ENCODE results near the gene ZNF839.

ZNF839 gene

GRCh38 chr14:102353126-102353619, 33.6 kb downstream of the ZNF839 start:
- CTCF ChIA-PET: interaction anchor here (1.2 kb wide), 1 partner anchor 18 kb away, joined by 3 read pairs; no protein-coding TSS in a partner anchor
- TF ChIP-seq, protein P1, sequence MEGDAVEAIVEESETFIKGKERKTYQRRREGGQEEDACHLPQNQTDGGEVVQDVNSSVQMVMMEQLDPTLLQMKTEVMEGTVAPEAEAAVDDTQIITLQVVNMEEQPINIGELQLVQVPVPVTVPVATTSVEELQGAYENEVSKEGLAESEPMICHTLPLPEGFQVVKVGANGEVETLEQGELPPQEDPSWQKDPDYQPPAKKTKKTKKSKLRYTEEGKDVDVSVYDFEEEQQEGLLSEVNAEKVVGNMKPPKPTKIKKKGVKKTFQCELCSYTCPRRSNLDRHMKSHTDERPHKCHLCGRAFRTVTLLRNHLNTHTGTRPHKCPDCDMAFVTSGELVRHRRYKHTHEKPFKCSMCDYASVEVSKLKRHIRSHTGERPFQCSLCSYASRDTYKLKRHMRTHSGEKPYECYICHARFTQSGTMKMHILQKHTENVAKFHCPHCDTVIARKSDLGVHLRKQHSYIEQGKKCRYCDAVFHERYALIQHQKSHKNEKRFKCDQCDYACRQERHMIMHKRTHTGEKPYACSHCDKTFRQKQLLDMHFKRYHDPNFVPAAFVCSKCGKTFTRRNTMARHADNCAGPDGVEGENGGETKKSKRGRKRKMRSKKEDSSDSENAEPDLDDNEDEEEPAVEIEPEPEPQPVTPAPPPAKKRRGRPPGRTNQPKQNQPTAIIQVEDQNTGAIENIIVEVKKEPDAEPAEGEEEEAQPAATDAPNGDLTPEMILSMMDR (IDR thresholded peaks at IDR 0.05; ENCODE audit: control extremely low read depth, extremely low read depth, low read depth, missing control alignments): no peak
- POLR2A ChIA-PET: no interaction called here
- DNase-seq (ENCODE audit: extremely low spot score): no peak

DNA sequence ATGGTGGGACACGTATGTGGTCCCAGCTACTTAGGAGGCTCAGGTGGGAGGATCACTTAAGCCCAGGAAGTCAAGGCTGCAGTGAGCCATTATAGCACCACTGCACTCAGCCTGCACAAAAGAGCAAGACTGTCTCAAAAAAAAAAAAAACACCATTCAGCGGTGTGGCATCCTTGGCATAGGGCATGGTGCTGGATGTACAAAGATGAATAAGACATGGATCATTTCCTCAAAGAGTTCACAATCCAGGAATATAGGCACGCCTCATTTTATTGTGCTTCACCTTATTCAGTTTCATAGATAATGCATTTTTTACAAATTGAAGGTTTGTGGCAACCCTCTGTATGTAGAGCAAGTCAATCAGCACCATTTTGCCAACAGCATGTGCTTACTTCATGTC, 36.7 kb downstream of the ZNF839 start:
- DNase-seq (ENCODE audit: extremely low spot score): no peak
- TF ChIP-seq, protein P1 (IDR thresholded peaks at IDR 0.05; ENCODE audit: control extremely low read depth, extremely low read depth, low read depth, missing control alignments): no peak
- CTCF ChIA-PET: interaction anchor here (0.8 to 1.4 kb wide), 2 partner anchors 8 to 41 kb away, joined by 3 read pairs; no protein-coding TSS in a partner anchor
- POLR2A ChIA-PET: no interaction called here

- DNase-seq (ENCODE audit: extremely low spot score): no peak
- ChIA-PET CTCF (interaction anchor here (1.7 to 2.8 kb wide), 2 partner anchors 16 to 45 kb away, joined by 5 to 8 read pairs; no protein-coding TSS in a partner anchor), POLR2A (no interaction called here)
- TF ChIP-seq, protein P1 (IDR thresholded peaks at IDR 0.05; ENCODE audit: control extremely low read depth, extremely low read depth, low read depth, missing control alignments): no peak
These were observed 39.8 kb downstream of the ZNF839 start for GRCh38 chr14:102359341-102359740.

- TF ChIP-seq, protein P1 (IDR thresholded peaks at IDR 0.05; ENCODE audit: control extremely low read depth, extremely low read depth, low read depth, missing control alignments): no peak
- no peak for DNase-seq (ENCODE audit: extremely low spot score)
- CTCF ChIA-PET: interaction anchor here (1.2 to 2.8 kb wide), 3 partner anchors 12 to 46 kb away, joined by 3 to 8 read pairs (median 5); no protein-coding TSS in a partner anchor
These were observed 40.8 kb downstream of the ZNF839 start for GRCh38 chr14:102360388-102360787.

GRCh38 chr14:102362084-102362483, 42.5 kb downstream of the ZNF839 start:
- DNase-seq (ENCODE audit: extremely low spot score): peak; percentile 64
- ChIA-PET CTCF (interaction anchor here (1.0 to 2.8 kb wide), 4 partner anchors 44 to 222 kb away, joined by 3 to 8 read pairs (median 3); partner anchors contain the start of gene WDR20), POLR2A (interaction anchor here (0.5 to 0.6 kb wide), 2 partner anchors 24 to 725 kb away, joined by 3 read pairs; no protein-coding TSS in a partner anchor)
- TF ChIP-seq, protein P1 (IDR thresholded peaks at IDR 0.05; ENCODE audit: control extremely low read depth, extremely low read depth, low read depth, missing control alignments): no peak

More at GRCh38 chr14:102360388-102360787, 40.8 kb downstream of the ZNF839 start:
- POLR2A ChIA-PET: interaction anchor here (0.6 kb wide), 1 partner anchor 551 kb away, joined by 3 read pairs; no protein-coding TSS in a partner anchor

- POLR2A ChIA-PET: interaction anchor here (0.5 to 0.7 kb wide), 2 partner anchors 24 to 538 kb away, joined by 3 read pairs; no protein-coding TSS in a partner anchor
- CTCF ChIA-PET: interaction anchor here (1.0 to 1.3 kb wide), 3 partner anchors 44 to 223 kb away, joined by 3 read pairs; partner anchors contain the start of gene WDR20
- peak; percentile 97 for DNase-seq (ENCODE audit: extremely low spot score)
- TF ChIP-seq, protein P1 (IDR thresholded peaks at IDR 0.05; ENCODE audit: control extremely low read depth, extremely low read depth, low read depth, missing control alignments): no peak
These were observed 43.1 kb downstream of the ZNF839 start, which contains the start of the genes CINP and TECPR2 for GRCh38 chr14:102362545-102363181. TSS of gene CINP (minus strand) at chr14:102362890. CDS start at chr14:102362851, 39 bp downstream. TSS of gene TECPR2 (plus strand) at chr14:102362941. CDS start at chr14:102376722, 13,781 bp downstream.

Data from GM10248 (cell line).